C4-2B (cell line): ENCODE results near the gene XRCC5.

Source experiments
- H3K27ac ChIP-seq: fragments of 450-650 bp; 2 replicates; pipeline ENCODE4 v1.5.1; 2017
- ZFX ChIP-seq: fragments of 450-650 bp; IDR thresholded peaks from 2 replicates; pipeline ENCODE4 v1.6.1; 2017
- TF ChIP-seq, protein P1 (sequence below): fragments of 450-650 bp; conservative IDR thresholded peaks from 2 replicates; pipeline ENCODE4 v1.5.1; 2017; ENCODE audit warnings: mild to moderate bottlenecking

The XRCC5 gene

DNA sequence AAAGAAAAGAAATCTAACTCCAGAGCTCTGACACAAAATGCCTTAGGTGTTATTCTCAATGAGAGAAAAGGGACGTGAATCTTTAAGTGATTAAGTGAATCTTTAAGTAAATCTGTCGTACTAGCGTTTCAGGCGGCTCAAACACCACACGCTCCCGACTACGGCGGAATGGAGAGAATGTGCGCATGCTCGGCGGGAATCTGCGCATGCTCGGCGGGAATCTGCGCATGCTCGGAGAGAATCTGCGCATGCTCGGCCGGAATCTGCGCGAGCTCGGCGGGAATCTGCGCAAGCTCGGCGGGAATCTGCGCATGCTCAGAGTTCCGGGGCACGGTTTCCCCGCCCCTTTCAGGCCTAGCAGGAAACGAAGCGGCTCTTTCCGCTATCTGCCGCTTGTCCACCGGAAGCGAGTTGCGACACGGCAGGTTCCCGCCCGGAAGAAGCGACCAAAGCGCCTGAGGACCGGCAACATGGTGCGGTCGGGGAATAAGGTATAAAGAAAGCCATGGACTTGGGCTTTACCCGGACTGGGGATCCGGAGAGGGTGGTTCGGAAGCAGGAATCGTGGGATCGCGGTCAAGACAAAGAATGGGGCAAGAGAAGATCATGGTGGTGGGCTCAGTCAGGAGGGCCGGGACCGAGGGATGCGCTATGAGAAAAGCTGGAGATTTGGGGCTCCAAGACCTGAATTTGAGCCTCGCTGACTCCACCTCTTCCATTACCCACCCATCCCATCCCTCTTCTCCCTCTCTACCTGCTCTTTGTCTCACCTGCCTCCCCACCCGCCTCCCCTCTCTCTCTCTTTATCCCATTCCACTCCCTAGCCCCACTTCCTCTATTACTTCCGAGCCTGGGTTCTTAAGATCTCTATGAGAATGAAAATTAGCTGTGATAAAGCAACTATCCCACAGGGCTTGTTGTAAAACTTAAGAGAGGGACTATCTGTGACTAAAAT, at the start of gene XRCC5:
TSS of gene XRCC5 (plus strand) at position 382 of the 955 bp plus-strand sequence. CDS start at position 471, 89 bp downstream.
- H3K27ac ChIP-seq: peak within 1 kb of the TSS; percentile 93
- TF ChIP-seq, protein P1, sequence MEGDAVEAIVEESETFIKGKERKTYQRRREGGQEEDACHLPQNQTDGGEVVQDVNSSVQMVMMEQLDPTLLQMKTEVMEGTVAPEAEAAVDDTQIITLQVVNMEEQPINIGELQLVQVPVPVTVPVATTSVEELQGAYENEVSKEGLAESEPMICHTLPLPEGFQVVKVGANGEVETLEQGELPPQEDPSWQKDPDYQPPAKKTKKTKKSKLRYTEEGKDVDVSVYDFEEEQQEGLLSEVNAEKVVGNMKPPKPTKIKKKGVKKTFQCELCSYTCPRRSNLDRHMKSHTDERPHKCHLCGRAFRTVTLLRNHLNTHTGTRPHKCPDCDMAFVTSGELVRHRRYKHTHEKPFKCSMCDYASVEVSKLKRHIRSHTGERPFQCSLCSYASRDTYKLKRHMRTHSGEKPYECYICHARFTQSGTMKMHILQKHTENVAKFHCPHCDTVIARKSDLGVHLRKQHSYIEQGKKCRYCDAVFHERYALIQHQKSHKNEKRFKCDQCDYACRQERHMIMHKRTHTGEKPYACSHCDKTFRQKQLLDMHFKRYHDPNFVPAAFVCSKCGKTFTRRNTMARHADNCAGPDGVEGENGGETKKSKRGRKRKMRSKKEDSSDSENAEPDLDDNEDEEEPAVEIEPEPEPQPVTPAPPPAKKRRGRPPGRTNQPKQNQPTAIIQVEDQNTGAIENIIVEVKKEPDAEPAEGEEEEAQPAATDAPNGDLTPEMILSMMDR: no peak
- 0 out of 2 replicates have a peak, but pooled peaks have one; percentile 63 for TF ChIP-seq ZFX

DNA sequence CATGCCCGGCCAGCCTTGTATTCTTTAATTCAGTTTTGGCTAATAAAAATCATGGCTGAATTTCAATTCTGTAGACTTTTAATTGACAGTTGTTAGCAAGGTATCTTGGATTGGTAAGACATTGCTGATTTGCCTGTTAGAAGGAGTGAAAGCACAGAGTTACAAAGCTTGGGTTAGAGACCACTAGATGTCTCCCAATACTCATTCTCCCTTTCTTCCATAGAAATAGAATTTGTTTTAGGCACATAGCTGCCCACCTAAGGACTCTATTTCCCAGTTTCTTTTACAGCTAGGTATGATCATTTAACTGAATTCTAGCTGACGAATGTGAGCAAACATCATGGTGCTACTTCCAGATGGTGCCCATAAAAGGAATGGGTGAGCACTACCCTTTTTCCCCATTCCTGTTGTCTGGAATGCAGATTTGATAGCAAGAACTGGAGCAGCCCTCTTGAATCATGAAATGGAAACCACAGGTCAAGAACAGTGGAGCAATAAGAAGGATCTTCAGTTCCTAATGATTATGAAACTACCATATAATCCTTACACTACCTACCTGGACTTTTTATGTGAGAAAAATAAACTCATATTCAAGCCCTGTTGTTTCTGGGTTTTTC, 45.0 kb upstream of the XRCC5 start:
- no peak overlapping the region for H3K27ac ChIP-seq
- TF ChIP-seq, protein P1: no peak
- TF ChIP-seq ZFX: no peak

- no peak overlapping the region for H3K27ac ChIP-seq
- TF ChIP-seq ZFX: no peak
- TF ChIP-seq, protein P1: no peak
Observed at GRCh38 chr2:216064665-216065064, 44.5 kb upstream of the XRCC5 start.

DNA sequence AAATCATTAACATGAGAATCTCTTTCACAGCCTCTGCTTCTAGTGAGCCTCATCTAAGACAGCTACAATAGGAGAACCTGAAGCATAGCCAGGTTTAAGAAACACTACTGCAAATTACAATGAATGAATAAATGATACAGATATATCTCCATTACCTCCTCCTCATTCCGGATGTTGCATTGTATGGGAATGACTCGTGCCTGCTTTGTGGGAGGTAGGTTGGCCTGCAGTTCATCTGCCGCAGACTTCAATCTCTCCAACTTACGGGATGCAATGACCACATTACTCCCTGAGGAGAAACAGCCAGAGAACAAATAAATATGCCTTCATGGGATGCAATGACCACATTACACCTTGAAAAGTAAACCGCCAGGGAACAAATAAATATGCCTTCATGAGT, 42.9 kb upstream of the XRCC5 start:
- H3K27ac ChIP-seq: no peak overlapping the region
- TF ChIP-seq, protein P1: no peak
- no peak for TF ChIP-seq ZFX

- H3K27ac ChIP-seq: no peak overlapping the region
- TF ChIP-seq ZFX: no peak
- TF ChIP-seq, protein P1: no peak
Observed at GRCh38 chr2:216069028-216069427, 40.1 kb upstream of the XRCC5 start.

DNA sequence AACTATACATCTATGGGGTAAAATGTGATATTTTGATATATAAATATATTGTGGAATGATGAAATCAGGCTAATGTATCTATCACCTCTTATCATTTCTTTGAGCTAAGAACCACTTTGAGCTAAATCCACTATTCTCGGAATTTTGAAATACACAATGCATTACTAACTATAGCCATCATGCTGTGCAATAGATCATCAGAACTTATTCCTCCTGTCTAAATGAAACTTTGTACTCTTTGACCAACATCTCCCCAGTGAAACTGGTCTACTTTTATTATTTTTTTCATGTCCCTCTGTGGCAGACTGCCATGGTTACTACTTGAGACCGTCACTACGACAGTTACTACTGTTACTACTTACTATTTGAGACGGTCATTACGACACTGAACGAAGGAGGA, 39.0 kb upstream of the XRCC5 start:
- TF ChIP-seq, protein P1: no peak
- no peak for TF ChIP-seq ZFX
- no peak overlapping the region for H3K27ac ChIP-seq
